Activated effector memory CD4-positive, alpha-beta T cell treated with anti-CD3 and anti-CD28 coated beads, Interleukin-2, amount 50 U/mL, for 16 hours (primary cell): ENCODE measurements around the gene HSPA1L.
"Not testable (repeated sequence)": the region's sequence is repeated elsewhere in the genome, so short reads cannot be mapped to it uniquely, and the experiment has no call there.

Source experiments
- DNase-seq: peaks from one replicate; pipeline ENCODE4 v3.0.0-alpha.2; 2020

Gene HSPA1L

GRCh38 chr6:31811645-31812044 lies 3.4 kb downstream of the HSPA1L start:
- DNase-seq = no peak

DNA sequence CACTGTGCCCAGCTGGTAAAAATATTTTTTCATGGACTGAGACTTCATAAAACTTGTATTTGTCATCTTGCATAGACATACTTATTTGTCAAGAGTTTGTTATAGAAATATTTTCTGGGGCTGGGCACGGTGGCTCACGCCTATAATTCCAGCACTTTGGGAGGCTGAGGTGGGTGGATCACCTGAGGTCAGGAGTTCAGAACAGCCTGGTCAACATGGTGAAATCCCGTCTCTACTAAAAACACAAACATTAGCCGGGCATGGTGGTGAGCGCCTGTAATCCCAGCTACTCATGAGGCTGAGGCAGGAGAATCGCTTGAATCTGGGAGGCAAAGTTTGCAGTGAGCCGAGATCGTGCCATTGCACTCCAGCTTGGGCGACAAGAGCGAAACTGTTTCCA lies 6.5 kb downstream of the HSPA1L start:
- not testable (repeated sequence) for DNase-seq

DNA sequence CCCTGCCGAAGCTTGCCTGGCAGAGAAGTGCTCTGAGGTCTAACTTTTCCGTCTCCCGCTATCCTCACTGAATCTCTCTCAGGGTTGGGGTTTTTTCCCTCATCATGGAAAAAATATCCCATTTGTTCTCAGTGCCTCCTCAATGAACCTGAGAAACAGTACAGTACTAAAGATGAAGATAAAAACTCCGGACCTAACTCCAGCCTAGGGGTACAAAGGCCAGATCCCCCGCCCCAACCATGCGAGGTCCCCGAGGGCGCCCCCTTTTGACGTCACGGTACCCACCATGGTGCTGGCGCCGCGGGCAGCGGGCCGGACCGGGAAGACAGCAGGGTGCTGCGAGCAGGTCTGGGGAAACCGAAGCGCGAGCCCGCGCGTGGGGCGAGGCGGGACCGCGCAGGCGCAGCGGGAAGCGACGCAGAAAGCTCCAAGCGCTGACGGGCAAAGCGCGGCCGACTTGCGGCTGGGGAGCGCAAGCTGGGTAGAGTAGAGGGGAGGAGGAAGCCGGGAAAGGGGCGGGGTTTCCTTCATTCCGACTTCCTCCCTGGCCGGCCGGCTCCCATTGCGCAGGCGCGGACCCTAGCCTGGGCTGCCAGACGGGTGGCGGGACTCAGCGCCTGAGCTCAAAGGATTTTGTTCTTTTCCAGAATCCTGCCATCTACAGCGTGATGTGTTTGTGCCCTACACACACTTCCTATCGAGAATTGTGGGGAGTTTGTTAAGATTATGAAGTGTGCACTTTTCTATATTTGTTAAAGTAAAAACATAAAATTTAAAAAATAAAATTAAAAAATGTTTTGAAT lies 8.4 kb downstream of the HSPA1L start, which contains the start of gene LSM2:
TSS of gene LSM2 (minus strand) at position 497 of the 803 bp plus-strand sequence. CDS start at position 288, 209 bp downstream.
- peak; percentile 99 for DNase-seq

GRCh38 chr6:31805939-31806469 lies 9.1 kb downstream of the HSPA1L start:
- DNase-seq = no peak

DNA sequence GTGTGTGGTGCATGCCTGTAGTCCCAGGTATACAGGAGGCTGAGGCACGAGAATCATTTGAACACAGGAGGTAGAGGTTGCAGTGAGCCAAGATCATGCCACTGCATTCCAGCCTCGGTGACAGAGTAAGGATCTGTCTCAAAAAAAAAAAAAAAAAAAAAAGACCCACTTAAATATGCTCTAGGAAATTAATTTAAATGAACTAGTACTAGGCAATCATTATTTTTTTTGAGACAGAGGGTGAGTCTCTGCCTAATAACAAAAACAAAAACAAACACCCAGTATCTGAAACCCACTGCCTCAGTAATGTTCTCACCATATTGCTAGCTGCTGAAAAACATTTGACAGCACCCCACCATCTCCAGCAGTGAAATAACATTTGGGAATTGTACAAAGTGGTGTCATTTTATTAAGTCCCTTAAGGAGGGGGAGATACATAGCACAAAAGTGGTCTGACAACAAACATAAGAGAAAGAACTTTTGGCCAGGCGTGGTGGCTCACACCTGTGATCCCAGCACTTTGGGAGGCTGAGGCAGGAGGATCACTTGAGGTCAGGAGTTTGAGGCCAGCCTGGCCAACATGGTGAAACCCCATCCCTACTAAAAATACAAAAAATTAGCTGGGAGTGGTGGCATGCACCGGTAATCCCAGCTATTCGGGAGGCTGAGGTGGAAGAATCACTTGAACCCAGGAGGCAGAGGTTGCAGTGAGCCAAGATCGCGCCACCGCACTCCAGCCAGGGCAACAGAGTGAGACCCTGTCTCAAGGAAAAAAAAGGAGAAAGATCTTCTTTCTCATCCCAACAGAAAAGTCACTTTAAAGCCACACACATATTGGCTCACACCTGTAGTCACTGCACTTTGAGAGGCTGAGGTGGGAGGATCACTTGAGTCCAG lies 13.8 kb downstream of the HSPA1L start:
- DNase-seq = not testable (repeated sequence)

DNA sequence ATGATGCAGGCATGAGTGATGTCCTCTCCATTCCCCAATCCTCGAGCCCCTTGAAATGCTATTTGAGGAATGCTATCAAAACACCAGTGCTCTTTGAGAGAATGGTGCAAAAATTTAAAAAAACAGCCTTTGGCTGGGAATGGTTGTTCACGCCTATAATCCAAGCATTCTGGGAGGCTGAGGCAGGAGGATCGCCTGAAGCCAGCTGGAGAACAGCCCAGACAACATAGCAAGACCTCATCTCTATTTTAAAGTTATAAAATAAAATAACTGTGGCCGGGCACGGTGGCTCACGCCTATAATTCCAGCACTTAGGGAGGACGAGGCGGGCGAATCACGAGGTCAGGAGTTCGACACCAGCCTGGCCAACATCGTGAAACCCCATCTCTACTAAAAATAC lies 15.3 kb downstream of the HSPA1L start:
- DNase-seq = no peak

- peak; percentile 74 for DNase-seq
Measured at GRCh38 chr6:31797588-31797987, 17.5 kb downstream of the HSPA1L start.

DNA sequence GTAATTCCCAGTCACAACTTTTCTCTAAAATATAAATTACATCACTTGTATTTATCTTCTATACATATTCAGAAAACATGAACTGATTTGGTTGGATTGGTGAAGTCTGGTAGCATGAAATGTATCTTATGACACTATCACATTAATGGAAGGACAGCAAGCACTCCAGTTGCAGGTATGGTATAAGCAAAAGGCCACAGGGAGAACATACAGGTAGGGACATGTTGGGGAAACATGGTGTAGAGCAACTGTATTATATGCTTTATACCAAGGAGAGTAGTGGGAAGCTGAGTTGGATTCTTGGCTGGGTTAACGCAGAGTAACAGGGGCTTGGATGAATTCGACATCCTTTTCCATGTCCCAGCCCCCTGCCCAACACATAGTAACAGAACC lies 18.1 kb downstream of the HSPA1L start:
- DNase-seq = no peak

GRCh38 chr6:31795616-31796298 lies 19.3 kb downstream of the HSPA1L start, which contains the start of gene VARS1:
TSS of gene VARS1 (minus strand) at chr6:31795752. CDS start at chr6:31795217, 535 bp downstream.
- DNase-seq = peak; percentile 95

DNA sequence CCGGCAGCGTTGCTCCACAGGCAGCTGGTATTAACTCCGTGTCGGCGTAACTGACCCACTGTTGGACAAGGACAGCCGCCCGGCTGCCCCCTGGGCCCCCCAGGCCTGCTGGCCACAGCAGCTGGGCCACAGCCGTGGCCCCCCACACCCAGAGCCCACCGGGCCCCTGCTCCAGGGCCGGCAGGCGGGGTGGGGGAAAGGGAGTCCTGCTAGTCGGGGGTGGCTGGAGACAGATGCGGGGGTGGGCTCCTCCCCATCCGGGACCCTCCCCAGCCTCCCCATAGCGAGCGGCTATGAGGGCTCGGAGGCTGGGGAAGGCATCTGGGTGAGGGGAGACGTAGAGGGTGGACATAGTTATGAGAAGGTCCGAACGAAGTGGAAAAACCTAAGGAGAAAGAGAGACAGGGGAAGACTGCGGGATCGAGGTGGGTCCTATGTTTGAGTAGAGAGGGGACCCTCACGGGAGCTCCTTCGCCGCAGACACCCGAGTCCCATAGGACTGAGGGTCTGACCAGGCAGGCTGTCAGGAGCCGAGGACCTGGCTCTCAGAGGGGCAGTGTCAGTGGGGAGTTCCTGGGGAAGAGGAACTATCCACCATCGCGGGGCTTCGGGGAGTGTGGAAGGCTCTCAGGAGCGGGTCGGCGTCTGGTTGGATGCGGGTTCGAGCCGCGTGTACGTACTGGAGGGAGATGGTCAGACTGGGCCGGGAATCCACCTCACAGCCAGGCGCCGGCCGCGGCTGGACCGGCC lies 20.0 kb downstream of the HSPA1L start:
- DNase-seq = no peak

DNA sequence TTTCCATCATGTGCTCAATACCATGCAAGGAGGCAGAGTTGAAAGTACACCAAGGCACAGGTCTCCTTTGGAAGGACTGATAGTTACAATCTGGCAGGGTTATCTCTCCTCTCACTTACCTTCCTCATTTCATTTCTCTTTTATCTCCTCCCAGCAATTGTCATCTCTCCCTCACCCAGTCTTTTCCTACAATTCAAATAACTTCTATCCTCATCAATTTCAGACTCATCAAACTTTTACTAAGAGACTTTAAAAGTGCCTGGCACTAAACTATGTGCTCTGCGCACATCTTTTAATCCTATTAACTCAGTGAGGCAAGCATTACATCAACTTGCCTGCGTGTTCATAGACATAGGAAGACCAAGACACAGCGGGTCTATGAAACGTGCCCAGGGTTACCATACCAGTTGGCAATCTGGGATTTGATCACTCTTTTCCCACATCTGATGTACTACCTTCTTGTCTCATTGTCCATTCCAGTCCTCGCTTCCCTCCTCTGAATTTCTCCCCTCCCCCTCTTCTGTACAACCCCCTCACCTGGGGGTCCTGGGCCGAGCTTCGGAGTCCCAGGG lies 20.7 kb downstream of the HSPA1L start:
- no peak for DNase-seq

GRCh38 chr6:31793927-31794245 lies 21.2 kb downstream of the HSPA1L start:
- DNase-seq = not testable (repeated sequence)

DNA sequence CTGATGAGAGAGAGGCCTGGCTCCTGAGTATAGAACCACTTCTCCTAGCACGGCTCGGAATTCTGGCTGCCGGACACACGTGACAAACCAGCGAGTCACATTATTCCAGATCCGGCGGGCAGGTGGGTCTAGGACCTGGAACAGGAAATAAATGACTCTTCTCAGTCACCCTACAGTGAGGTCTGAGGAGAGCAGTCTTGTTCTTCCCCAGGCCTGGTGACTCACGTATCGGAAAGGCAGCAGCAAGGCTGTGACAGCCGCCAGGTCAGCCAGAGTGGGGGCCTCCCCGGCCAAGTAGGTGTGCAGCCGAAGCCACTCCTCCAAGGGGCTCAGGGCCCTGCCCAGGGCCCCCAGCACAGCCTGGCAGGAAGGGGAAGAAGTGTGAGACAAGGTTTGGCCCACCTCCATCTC lies 22.3 kb downstream of the HSPA1L start:
- DNase-seq = no peak

- no peak for DNase-seq
Measured at GRCh38 chr6:31792090-31792374, 23.1 kb downstream of the HSPA1L start.

DNA sequence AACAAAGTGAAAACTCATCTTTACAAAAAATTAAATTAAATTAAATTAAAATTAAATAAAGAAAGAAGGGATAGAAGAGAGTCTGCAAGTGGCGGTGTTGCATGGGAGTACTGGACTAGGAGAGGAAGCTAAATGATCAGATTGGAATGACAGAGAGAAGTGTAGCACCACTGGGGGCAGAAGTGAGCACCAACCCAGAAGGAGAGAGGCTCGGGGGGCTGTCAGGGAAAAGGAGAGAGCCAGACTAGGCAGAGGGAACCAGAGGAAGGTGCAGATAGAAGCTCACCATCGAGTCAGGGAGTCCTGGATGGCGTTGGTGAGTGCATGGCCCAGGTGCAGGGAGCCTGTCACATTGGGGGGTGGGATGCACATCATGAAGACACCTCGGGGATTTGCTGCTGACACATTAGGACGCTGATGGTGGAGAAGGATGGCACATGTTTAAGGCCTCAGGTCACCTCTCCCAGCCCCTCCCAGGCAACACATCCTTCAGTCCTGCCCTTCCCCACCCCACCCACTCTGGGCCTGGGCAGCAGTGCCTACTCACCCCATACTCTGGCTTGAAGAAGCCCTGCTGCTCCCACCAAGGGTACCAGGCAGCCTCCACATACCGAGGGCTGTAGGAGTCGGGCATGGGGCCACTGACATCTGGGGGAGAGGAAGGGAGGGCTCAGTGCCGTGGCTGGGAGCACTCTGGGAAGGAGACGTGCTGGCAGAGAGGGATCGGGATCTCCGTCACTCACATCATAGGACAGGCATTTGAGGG lies 23.6 kb downstream of the HSPA1L start:
- DNase-seq = peak; percentile 73

DNA sequence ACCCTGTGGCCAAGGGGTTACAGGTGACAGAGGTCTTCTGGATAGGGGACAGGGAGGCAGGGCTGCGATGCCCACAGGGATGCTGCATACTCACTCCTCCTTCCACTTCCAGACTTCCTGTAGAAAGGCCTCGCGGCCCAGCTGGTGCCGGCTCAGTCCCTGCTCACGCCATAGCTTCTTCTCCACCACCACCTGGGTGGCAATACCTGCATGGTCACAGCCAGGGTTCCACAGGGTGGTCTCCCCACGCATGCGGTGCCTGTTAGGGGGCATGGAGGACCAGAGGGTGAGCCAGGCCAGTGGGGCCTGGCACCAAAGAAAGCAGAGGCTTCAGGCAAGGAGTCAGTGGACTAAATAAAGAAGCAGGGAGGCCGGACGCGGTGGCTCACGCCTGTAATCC lies 29.6 kb downstream of the HSPA1L start:
- no peak for DNase-seq

DNA sequence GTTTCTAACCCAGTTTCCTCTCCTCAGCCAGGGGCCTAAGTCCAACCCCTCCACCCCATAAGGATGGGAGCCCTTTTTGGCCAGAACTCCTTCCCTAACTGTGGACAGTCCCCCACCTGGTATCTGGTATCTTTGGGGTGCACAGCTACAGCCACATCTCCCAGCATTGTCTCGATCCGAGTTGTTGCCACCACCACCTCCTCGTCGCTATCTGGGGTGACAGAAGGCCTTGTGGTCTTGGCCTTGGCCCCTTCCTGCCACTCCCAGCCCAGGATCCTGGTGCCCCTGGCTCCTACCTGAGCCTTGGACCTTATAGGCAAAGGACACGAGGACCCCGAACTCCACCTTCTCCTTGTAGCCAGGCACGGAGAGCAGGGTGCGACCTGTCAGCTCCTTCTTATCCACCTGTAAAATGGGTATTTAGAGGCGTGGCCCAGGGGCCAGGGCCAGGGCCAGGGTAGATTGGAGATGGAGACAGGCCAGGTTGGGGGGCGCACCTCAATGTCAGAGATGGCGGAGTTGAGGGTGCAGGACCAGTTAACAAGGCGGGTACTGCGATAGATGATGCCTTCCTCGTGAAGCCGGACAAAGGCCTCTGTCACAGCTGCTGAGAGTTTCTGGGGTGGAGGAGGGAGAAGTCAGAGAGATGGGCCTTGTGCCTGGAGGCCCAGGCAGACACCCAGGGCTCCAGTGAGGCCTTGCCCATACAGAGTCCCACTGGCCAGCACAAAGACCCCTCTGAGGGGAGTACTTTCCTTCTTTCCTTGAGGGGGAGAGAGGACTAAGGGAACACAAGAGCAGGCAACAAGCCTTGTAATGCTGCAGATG lies 30.8 kb downstream of the HSPA1L start:
- DNase-seq = no peak

DNA sequence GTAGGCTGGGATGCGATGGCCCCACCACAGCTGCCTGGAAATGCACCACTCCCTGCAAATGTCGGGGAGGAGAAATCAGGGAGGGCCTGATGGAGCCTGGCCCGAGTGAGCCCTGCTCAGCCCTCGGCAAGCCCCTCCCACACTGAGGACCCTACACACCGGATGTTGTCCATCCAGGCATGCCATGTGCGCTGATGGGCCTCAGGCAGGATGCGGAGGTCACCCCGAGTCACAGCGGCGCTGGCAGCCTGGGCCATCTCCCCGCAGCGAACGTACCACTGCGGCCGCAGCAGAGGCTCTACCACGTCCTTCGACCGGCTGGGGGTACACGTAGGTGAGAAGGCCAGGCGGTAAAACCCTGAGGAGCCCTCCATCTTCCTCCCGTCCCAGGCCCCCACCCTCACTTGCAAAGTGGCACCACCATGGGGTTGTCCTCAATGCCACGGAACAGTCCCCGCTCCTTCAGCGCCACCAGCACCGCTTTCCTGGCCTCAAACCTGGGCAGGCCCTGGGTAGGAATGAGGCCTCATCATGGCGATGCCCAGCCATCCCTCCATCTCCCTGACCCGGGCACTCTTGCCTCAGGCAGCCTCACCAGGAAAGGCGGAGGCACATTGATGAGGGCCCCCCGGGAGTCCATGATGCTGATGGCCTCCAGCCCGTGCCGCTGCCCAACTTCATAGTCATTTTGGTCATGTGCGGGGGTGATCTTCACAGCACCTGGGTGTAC lies 32.8 kb downstream of the HSPA1L start:
- no peak for DNase-seq

DNA sequence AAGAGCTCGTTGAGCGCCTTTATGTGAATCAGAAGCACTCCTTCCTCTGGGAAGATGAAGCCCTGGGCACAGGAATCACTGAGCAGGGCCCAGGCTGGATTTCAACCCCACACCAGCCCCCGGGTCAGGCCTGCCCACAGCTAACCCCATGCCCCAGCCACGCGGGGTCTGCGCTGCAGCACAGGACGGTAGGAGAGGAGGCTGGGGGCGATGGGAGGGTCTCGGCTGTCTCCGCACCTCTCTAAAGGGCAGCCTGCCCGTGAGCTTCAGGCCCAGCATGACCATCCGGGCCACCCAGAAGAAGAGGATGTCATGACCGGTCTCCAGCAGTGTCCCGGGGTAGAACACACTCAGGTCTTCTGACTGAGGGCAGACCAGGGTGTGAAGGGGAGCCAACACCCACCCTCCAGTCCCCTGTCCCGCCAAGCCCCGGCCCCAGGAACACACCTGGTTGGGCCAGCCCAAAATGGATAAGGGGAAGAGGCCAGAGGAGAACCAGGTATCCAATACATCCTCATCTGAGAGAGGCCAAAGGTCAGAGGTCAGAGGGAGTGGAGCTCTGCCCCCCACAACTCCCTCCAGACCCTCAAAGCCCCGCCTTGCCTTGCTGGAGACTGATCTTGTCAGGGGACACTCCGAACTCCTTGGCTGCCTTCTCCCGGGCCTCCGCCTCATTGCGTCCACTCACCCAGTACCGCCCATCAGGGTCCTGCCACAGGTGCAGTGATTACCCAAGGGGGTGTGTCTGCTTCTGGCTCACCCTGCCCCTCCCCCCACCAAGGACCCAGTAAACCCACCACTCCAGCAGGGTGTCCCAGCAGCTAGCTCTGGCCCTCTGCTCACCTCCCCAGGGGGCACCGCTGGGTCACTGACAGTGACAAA lies 33.6 kb downstream of the HSPA1L start:
- DNase-seq = no peak
